Body of pancreas (tissue), 4 donors: ENCODE results near the gene COX6B2. TPM values are rescaled to one million over a fixed set of nuclear protein-coding genes. Genes with fewer than 3 reads are reported as not detected.

Experiments
- ATAC-seq: fragments of 150-250 bp; one replicate; pipeline ENCODE4 v1.9.1; 2016
- DNase-seq, 4 donors: peaks; one replicate each; pipeline ENCODE4 v3.0.0-alpha.2; 2019
- H3K27ac ChIP-seq, 4 donors: fragments of 200-600 bp; sonication (generic); 1 replicate in 3 of 4; 2 replicates in 1 of 4; pipeline versions ENCODE4 v1.5.1 to v1.6.1; 2016 to 2019; ENCODE audit warnings: mild to moderate bottlenecking in 1 of 4, mixed read lengths in 1 of 4, moderate library complexity in 1 of 4
- H3K27me3 ChIP-seq, 2 donors: fragments of 200-600 bp; sonication (generic); one replicate each; pipeline ENCODE4 v1.6.0; 2016; ENCODE audit warnings: mild to moderate bottlenecking in 1 of 2
- H3K36me3 ChIP-seq, 2 donors: fragments of 200-600 bp; sonication (generic); replicated peaks in 1 of 2; 2 replicates each; pipeline ENCODE4 v1.5.1; 2016; ENCODE audit warnings: low read depth in 2 of 2; ENCODE audit not compliant: insufficient read depth in 1 of 2
- H3K4me1 ChIP-seq: fragments of 200-600 bp; sonication (generic); one replicate; pipeline ENCODE4 v1.6.0; 2016
- H3K4me3 ChIP-seq, 2 donors: fragments of 200-600 bp; sonication (generic); 1 replicate in 1 of 2; 2 replicates in 1 of 2; pipeline ENCODE4 v1.5.1; 2016 to 2019
- H3K9me3 ChIP-seq, 3 donors: fragments of 200-600 bp; sonication (generic); 1 replicate in 2 of 3; 2 replicates in 1 of 3; pipeline ENCODE4 v1.5.1; 2016
- POLR2A ChIP-seq, 3 donors: fragments of 450-650 bp; IDR thresholded peaks; one replicate each; pipeline ENCODE4 v1.6.1; 2016; ENCODE audit warnings: antibody characterized with exemption in 3 of 3, mild to moderate bottlenecking in 2 of 3
- WGBS, 2 donors: methylation state at CpG; one replicate each; pipeline ENCODE4 v1.1.5; 2017; 5-methylcytosine and 5-hydroxymethylcytosine counted together
- intact Hi-C: fragments of 100-400 bp; cut with DNase I; formaldehyde crosslinking; loops from one replicate; pipeline ENCODE4 v1.15.1; 2023
- total RNA-seq, 2 donors: library from RNA; depleted of rRNA; stranded (reverse); fragments of >200 nt; gene quantifications; one replicate each; pipeline ENCODE4 v1.1.0, GENCODE V29; 2016
- TF ChIP-seq, protein P1 (sequence below), 7 experiments: fragments of 450-650 bp in 4 of 7; fragments of 200-600 bp in 3 of 7; sonication (generic) in 3 of 7; IDR thresholded peaks; one replicate each; pipeline ENCODE4 v1.5.1; 2016 to 2019; ENCODE audit warnings: antibody characterized with exemption in 7 of 7

COX6B2 gene
- total RNA-seq, 2 donors from 2014 or later = 1.6 TPM; not detected in 1

DNA sequence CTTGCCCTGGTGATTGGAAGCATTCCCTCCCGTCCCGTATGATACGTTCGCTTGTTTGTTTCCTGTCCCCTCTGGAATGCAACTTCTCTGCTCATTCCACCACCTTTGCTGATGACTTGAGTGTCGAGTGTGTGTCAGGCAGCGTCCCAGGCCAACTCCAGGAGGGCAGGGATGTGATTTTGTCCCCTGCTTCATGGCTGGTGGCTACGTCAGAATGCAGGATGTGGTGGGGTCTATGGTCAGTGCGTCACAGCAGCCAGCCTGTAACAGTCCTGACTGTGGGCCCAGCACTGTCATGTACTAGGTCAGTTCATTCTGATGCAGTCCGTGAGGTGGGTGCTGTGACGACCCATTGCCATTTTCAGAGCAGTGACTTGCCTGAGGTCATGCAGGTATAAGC, 54.5 kb downstream of the COX6B2 start:
- ATAC-seq (no peak), DNase-seq (no peak)
- Histone ChIP-seq H3K4me3 (no peak overlapping the region), H3K36me3 (no peaks in the 10 kb centered on the region), H3K9me3 (no peaks in the 10 kb centered on the region), H3K4me1 (peaks cover 10% of the 10 kb centered on the region), H3K27ac (no peak overlapping the region), H3K27me3 (no peaks in the 10 kb centered on the region)
- intact Hi-C loops = loop anchor here (10.0 kb wide), 1 partner anchor 85 kb away; the partner anchor contains the start of genes RPL28 and TMEM238
- 81 to 85% methylated on average over 6 to 10 of the region's 10 CpGs for WGBS, 2 donors
- TF ChIP-seq, protein P1, sequence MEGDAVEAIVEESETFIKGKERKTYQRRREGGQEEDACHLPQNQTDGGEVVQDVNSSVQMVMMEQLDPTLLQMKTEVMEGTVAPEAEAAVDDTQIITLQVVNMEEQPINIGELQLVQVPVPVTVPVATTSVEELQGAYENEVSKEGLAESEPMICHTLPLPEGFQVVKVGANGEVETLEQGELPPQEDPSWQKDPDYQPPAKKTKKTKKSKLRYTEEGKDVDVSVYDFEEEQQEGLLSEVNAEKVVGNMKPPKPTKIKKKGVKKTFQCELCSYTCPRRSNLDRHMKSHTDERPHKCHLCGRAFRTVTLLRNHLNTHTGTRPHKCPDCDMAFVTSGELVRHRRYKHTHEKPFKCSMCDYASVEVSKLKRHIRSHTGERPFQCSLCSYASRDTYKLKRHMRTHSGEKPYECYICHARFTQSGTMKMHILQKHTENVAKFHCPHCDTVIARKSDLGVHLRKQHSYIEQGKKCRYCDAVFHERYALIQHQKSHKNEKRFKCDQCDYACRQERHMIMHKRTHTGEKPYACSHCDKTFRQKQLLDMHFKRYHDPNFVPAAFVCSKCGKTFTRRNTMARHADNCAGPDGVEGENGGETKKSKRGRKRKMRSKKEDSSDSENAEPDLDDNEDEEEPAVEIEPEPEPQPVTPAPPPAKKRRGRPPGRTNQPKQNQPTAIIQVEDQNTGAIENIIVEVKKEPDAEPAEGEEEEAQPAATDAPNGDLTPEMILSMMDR (IDR thresholded peaks at IDR 0.05) = no peak
- no peak for TF ChIP-seq POLR2A (IDR thresholded peaks at IDR 0.05)

Other genes starting within 250 kb of the COX6B2 start
- 100 to 1,000 TPM in 1 of 2 donors, 10 to 100 TPM in 1; 81.2 to 135 TPM for gene PPP1R12C, start 237.1 kb downstream of the COX6B2 start, total RNA-seq
- not detected for gene TNNT1, start 205.5 kb downstream of the COX6B2 start, total RNA-seq
- gene TNNI3, start 197.0 kb downstream of the COX6B2 start, total RNA-seq = not detected
- 1 to 10 TPM; 1.6 TPM for gene DNAAF3, start 188.1 kb downstream of the COX6B2 start, total RNA-seq
- gene SYT5, start 174.4 kb downstream of the COX6B2 start, total RNA-seq = under 1 TPM in 1 of 2 donors, not detected in 1; 0.26 TPM
- 10 to 100 TPM; 14.8 to 15.8 TPM for gene PTPRH, start 145.2 kb downstream of the COX6B2 start, total RNA-seq
- gene TMEM86B, start 126.0 kb downstream of the COX6B2 start, total RNA-seq = 1 to 10 TPM; 1.6 to 3.0 TPM
- gene PPP6R1, start 95.7 kb downstream of the COX6B2 start, total RNA-seq = 10 to 100 TPM; 19.2 to 20.8 TPM
- 10 to 100 TPM; 12.5 to 51.1 TPM for gene HSPBP1, start 74.6 kb downstream of the COX6B2 start, total RNA-seq
- 1 to 10 TPM in 1 of 2 donors, under 1 TPM in 1; 0.66 to 1.0 TPM for gene BRSK1, start 70.7 kb downstream of the COX6B2 start, total RNA-seq
- 1 to 10 TPM in 1 of 2 donors, not detected in 1; 1.0 TPM for gene TMEM150B, start 29.4 kb downstream of the COX6B2 start, total RNA-seq
- gene KMT5C, start 14.8 kb downstream of the COX6B2 start, total RNA-seq = 10 to 100 TPM; 14.8 to 17.6 TPM
- gene GARIN5B, start 8.5 kb upstream of the COX6B2 start, total RNA-seq = not detected
- gene IL11, start 15.7 kb upstream of the COX6B2 start, total RNA-seq = not detected
- gene TMEM190, start 22.1 kb upstream of the COX6B2 start, total RNA-seq = not detected
- 10 to 100 TPM; 12.5 to 53.4 TPM for gene TMEM238, start 29.6 kb upstream of the COX6B2 start, total RNA-seq
- gene RPL28, start 31.2 kb upstream of the COX6B2 start, total RNA-seq = 100 to 1,000 TPM; 113 to 268 TPM
- gene UBE2S, start 53.1 kb upstream of the COX6B2 start, total RNA-seq = 1 to 10 TPM; 6.5 to 7.9 TPM
- not detected for gene SHISA7, start 88.6 kb upstream of the COX6B2 start, total RNA-seq
- 10 to 100 TPM; 38.4 to 75.8 TPM for gene ISOC2, start 106.9 kb upstream of the COX6B2 start, total RNA-seq
- not detected for gene C19orf85, start 110.0 kb upstream of the COX6B2 start, total RNA-seq
- 1 to 10 TPM; 3.4 to 8.2 TPM for gene ZNF628, start 121.9 kb upstream of the COX6B2 start, total RNA-seq
- 1 to 10 TPM; 4.2 to 8.2 TPM for gene NAT14, start 130.5 kb upstream of the COX6B2 start, total RNA-seq
- 1 to 10 TPM; 2.6 to 3.3 TPM for gene SSC5D, start 133.7 kb upstream of the COX6B2 start, total RNA-seq
- not detected for gene SBK2, start 182.4 kb upstream of the COX6B2 start, total RNA-seq
- gene SBK3, start 190.8 kb upstream of the COX6B2 start, total RNA-seq = not detected
- gene ZNF579, start 226.1 kb upstream of the COX6B2 start, total RNA-seq = 1 to 10 TPM; 3.3 to 6.2 TPM
- gene FIZ1, start 244.8 kb upstream of the COX6B2 start, total RNA-seq = 10 to 100 TPM in 1 of 2 donors, 1 to 10 TPM in 1; 5.7 to 13.5 TPM
- gene ZNF524, start 245.6 kb upstream of the COX6B2 start, total RNA-seq = 10 to 100 TPM; 29.7 to 45.4 TPM